Liver (tissue), 9 donors: ENCODE data around the gene ASTN1. TPM values are rescaled to one million over a fixed set of nuclear protein-coding genes. Genes with fewer than 3 reads are reported as not detected.

Source experiments
- DNase-seq: peaks from one replicate; pipeline ENCODE4 v3.0.0-alpha.2; 2017; ENCODE audit warnings: low spot score
- H3K27ac ChIP-seq, 2 donors: one replicate each; pipeline ENCODE4 v1.7.0; 2013; ENCODE audit warnings: inconsistent platforms in 2 of 2, low read length in 2 of 2, control low read depth in 1 of 2, low read depth in 1 of 2, mild to moderate bottlenecking in 1 of 2
- H3K27me3 ChIP-seq, 4 donors: one replicate each; pipeline versions ENCODE4 v1.6.1 to v1.7.0; 2013; ENCODE audit warnings: low read length in 3 of 4, inconsistent platforms in 1 of 4, mild to moderate bottlenecking in 1 of 4, moderate library complexity in 1 of 4; ENCODE audit not compliant: control insufficient read depth in 4 of 4, insufficient read depth in 4 of 4
- H3K36me3 ChIP-seq, 4 donors: one replicate each; pipeline versions ENCODE4 v1.6.1 to v1.7.0; 2013; ENCODE audit warnings: low read length in 3 of 4, mild to moderate bottlenecking in 3 of 4, low read depth in 1 of 4, moderate library complexity in 1 of 4; ENCODE audit not compliant: control insufficient read depth in 4 of 4, insufficient read depth in 3 of 4
- H3K4me1 ChIP-seq, 4 donors: one replicate each; pipeline versions ENCODE4 v1.6.1 to v1.7.0; 2013; ENCODE audit warnings: low read length in 3 of 4, mild to moderate bottlenecking in 3 of 4, moderate library complexity in 1 of 4; ENCODE audit not compliant: control insufficient read depth in 4 of 4, insufficient read depth in 4 of 4
- H3K4me3 ChIP-seq, 3 donors: one replicate each; pipeline versions ENCODE4 v1.6.1 to v1.7.0; 2013; ENCODE audit warnings: low read length in 3 of 3, control low read depth in 1 of 3, low read depth in 1 of 3, mild to moderate bottlenecking in 1 of 3
- H3K9ac ChIP-seq, 2 donors: one replicate each; pipeline ENCODE4 v1.7.0; 2013; ENCODE audit warnings: low read length in 2 of 2, mild to moderate bottlenecking in 2 of 2, moderate library complexity in 2 of 2, control low read depth in 1 of 2, low read depth in 1 of 2
- H3K9me3 ChIP-seq, 4 donors: one replicate each; pipeline versions ENCODE4 v1.6.1 to v1.7.0; 2013; ENCODE audit warnings: low read length in 3 of 4; ENCODE audit not compliant: control insufficient read depth in 4 of 4
- EGR1 ChIP-seq, 2 donors: IDR thresholded peaks; 2 replicates each; pipeline ENCODE4 v1.6.1; 2016 to 2018; ENCODE audit warnings: antibody characterized with exemption in 2 of 2, low read depth in 2 of 2
- FOXA1 ChIP-seq: IDR thresholded peaks from 2 replicates; pipeline ENCODE4 v1.6.1; 2016; ENCODE audit warnings: antibody characterized with exemption
- FOXA2 ChIP-seq: IDR thresholded peaks from 2 replicates; pipeline ENCODE4 v1.6.1; 2016; ENCODE audit warnings: antibody characterized with exemption
- GABPA ChIP-seq, 2 donors: IDR thresholded peaks in 1 of 2; conservative IDR thresholded peaks in 1 of 2; 2 replicates each; pipeline ENCODE4 v1.6.1; 2016; ENCODE audit warnings: antibody characterized with exemption in 2 of 2, mild to moderate bottlenecking in 1 of 2, moderate library complexity in 1 of 2
- HNF4A ChIP-seq, 2 donors: conservative IDR thresholded peaks; 2 replicates each; pipeline ENCODE4 v1.6.1; 2016; ENCODE audit warnings: antibody characterized with exemption in 2 of 2, mild to moderate bottlenecking in 2 of 2
- HNF4G ChIP-seq: IDR thresholded peaks from 2 replicates; pipeline ENCODE4 v1.6.1; 2016; ENCODE audit warnings: antibody characterized with exemption
- JUND ChIP-seq, 2 donors: IDR thresholded peaks; 2 replicates each; pipeline ENCODE4 v1.6.1; 2016; ENCODE audit warnings: antibody characterized with exemption in 2 of 2
- NR2F2 ChIP-seq: IDR thresholded peaks from 2 replicates; pipeline ENCODE4 v1.6.1; 2016; ENCODE audit warnings: antibody characterized with exemption
- RAD21 ChIP-seq, 2 donors: IDR thresholded peaks; 2 replicates each; pipeline ENCODE4 v1.6.1; 2016; ENCODE audit warnings: antibody characterized with exemption in 2 of 2, mild to moderate bottlenecking in 2 of 2
- RXRA ChIP-seq, 2 donors: IDR thresholded peaks; 2 replicates each; pipeline ENCODE4 v1.6.1; 2017 to 2018; ENCODE audit warnings: antibody characterized with exemption in 2 of 2, mild to moderate bottlenecking in 1 of 2
- SP1 ChIP-seq: IDR thresholded peaks from 2 replicates; pipeline ENCODE4 v1.6.1; 2018; ENCODE audit warnings: antibody characterized with exemption, mild to moderate bottlenecking
- TAF1 ChIP-seq: conservative IDR thresholded peaks from 2 replicates; pipeline ENCODE4 v1.6.1; 2016; ENCODE audit warnings: antibody characterized with exemption, mild to moderate bottlenecking
- YY1 ChIP-seq: IDR thresholded peaks from 2 replicates; pipeline ENCODE4 v1.6.1; 2016; ENCODE audit warnings: antibody characterized with exemption, mild to moderate bottlenecking
- WGBS: extraction: QIAGEN DNeasy Blood & Tissue Kit; methylation state at CpG from one replicate; pipeline ENCODE4 v1.1.7; 2013; 5-methylcytosine and 5-hydroxymethylcytosine counted together
- polyA plus RNA-seq, 2 donors: library from polyadenylated mRNA; stranded (reverse) in 1 of 2; unstranded in 1 of 2; fragments of 200-250 nt in 1 of 2; fragments of >200 nt in 1 of 2; fragmentation: Nextera tagmentation in 1 of 2; extraction: Ambion mirVana in 1 of 2; gene quantifications; one replicate each; pipeline versions ENCODE4 v1.2.1 to v1.2.3, GENCODE V29; 2013 to 2015
- total RNA-seq, 2 donors: library from RNA; depleted of rRNA; stranded (reverse); fragments of >200 nt; gene quantifications; one replicate each; pipeline ENCODE4 v1.2.3, GENCODE V29; 2014
- TF ChIP-seq, protein P1 (sequence below): IDR thresholded peaks from 2 replicates; pipeline ENCODE4 v1.6.1; 2016; ENCODE audit warnings: antibody characterized with exemption
- TF ChIP-seq, protein P2 (sequence below): IDR thresholded peaks from 2 replicates; pipeline ENCODE4 v1.6.1; 2016; ENCODE audit warnings: antibody characterized with exemption, mild to moderate bottlenecking
- TF ChIP-seq, protein P3 (sequence below): IDR thresholded peaks from 2 replicates; pipeline ENCODE4 v1.6.1; 2016; ENCODE audit warnings: antibody characterized with exemption
- TF ChIP-seq, protein P4 (sequence below): IDR thresholded peaks from 2 replicates; pipeline ENCODE4 v1.6.1; 2016; ENCODE audit warnings: antibody characterized with exemption
- TF ChIP-seq, protein P5 (sequence below): fragments of 150-350 bp; IDR thresholded peaks from 2 replicates; pipeline ENCODE4 v1.5.1; 2017; ENCODE audit warnings: improper control_type of control experiment, low read depth, low read length; ENCODE audit not compliant: missing input control
- donor health status: healthy.
- donor health status: healthy.
- donor health status: healthy.
- donor health status: healthy.
- donor health status: healthy.

ASTN1 gene
- total and polyA plus RNA-seq, 4 donors: 0.10 to 0.28 (median 0.18) TPM

DNA sequence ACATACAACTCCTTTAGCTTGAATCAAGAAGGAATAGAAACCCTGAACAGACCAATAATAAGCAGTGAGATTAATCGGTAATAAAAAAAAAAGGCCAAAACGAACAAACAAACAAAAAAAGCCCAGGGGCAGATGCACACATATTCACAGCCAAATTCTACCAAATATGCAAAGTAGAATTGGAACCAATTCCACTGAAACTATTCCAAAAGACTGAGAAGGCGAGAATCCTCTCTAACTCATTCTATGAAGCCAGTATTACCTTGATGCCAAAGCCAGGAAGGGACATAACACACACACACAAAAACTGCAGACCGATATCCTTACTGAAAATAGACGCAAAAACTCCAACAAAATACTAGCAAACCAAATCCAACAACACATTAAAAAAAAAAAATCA lies 161.6 kb downstream of the ASTN1 start:
- peaks cover 0 to 3% (median 0%) of the 10 kb centered on the region in 4 donors for H3K9me3 ChIP-seq
- DNase-seq: no peak
- H3K4me1 ChIP-seq: no peaks in the 10 kb centered on the region
- H3K9ac ChIP-seq: no peak overlapping the region
- no peak overlapping the region for H3K27ac ChIP-seq
- TF ChIP-seq, protein P1, sequence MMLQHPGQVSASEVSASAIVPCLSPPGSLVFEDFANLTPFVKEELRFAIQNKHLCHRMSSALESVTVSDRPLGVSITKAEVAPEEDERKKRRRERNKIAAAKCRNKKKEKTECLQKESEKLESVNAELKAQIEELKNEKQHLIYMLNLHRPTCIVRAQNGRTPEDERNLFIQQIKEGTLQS: no peak
- no peak for TF ChIP-seq HNF4A (conservative IDR thresholded peaks at IDR 0.05)
- TF ChIP-seq FOXA2: no peak
- TF ChIP-seq EGR1 (IDR thresholded peaks at IDR 0.05; ENCODE audit: low read depth in 2 of 2): no peak
- TF ChIP-seq RXRA (IDR thresholded peaks at IDR 0.05): no peak
- TF ChIP-seq, protein P2, sequence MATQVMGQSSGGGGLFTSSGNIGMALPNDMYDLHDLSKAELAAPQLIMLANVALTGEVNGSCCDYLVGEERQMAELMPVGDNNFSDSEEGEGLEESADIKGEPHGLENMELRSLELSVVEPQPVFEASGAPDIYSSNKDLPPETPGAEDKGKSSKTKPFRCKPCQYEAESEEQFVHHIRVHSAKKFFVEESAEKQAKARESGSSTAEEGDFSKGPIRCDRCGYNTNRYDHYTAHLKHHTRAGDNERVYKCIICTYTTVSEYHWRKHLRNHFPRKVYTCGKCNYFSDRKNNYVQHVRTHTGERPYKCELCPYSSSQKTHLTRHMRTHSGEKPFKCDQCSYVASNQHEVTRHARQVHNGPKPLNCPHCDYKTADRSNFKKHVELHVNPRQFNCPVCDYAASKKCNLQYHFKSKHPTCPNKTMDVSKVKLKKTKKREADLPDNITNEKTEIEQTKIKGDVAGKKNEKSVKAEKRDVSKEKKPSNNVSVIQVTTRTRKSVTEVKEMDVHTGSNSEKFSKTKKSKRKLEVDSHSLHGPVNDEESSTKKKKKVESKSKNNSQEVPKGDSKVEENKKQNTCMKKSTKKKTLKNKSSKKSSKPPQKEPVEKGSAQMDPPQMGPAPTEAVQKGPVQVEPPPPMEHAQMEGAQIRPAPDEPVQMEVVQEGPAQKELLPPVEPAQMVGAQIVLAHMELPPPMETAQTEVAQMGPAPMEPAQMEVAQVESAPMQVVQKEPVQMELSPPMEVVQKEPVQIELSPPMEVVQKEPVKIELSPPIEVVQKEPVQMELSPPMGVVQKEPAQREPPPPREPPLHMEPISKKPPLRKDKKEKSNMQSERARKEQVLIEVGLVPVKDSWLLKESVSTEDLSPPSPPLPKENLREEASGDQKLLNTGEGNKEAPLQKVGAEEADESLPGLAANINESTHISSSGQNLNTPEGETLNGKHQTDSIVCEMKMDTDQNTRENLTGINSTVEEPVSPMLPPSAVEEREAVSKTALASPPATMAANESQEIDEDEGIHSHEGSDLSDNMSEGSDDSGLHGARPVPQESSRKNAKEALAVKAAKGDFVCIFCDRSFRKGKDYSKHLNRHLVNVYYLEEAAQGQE: no peak
- no peak for TF ChIP-seq TAF1
- no peak for TF ChIP-seq JUND (IDR thresholded peaks at IDR 0.05)
- TF ChIP-seq FOXA1: no peak
- TF ChIP-seq, protein P3, sequence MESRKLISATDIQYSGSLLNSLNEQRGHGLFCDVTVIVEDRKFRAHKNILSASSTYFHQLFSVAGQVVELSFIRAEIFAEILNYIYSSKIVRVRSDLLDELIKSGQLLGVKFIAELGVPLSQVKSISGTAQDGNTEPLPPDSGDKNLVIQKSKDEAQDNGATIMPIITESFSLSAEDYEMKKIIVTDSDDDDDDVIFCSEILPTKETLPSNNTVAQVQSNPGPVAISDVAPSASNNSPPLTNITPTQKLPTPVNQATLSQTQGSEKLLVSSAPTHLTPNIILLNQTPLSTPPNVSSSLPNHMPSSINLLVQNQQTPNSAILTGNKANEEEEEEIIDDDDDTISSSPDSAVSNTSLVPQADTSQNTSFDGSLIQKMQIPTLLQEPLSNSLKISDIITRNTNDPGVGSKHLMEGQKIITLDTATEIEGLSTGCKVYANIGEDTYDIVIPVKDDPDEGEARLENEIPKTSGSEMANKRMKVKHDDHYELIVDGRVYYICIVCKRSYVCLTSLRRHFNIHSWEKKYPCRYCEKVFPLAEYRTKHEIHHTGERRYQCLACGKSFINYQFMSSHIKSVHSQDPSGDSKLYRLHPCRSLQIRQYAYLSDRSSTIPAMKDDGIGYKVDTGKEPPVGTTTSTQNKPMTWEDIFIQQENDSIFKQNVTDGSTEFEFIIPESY: no peak
- peaks cover 0 to 5% (median 2%) of the 10 kb centered on the region in 4 donors for H3K27me3 ChIP-seq
- no peak overlapping the region for H3K4me3 ChIP-seq
- WGBS: 71% methylated on average over 5 of the region's 5 CpGs
- H3K36me3 ChIP-seq: no peaks in the 10 kb centered on the region

DNA sequence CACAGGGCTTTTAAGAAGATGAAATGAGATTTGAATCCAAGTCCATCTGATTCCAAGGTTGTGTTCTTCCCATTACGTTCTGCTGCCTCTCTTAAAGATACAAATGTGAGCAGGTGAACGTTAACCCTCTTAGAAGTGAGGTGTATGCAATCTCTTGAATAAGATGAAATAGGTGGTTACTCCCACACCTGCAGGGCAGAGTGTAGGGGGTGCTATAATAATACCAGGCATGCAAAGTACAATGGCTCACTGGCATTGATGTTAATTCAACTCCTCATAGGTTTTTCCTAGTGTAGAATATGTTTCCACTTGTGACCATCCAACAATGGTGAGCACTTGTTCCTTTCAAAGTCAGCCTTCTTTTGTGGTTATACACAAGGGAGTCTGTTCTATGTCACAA lies 163.0 kb downstream of the ASTN1 start:
- peaks cover 0 to 3% (median 1%) of the 10 kb centered on the region in 4 donors for H3K9me3 ChIP-seq
- H3K9ac ChIP-seq: no peak overlapping the region
- H3K36me3 ChIP-seq: no peaks in the 10 kb centered on the region
- H3K4me3 ChIP-seq: no peak overlapping the region
- H3K27ac ChIP-seq: no peak overlapping the region
- WGBS: 78% methylated on average over 2 of the region's 2 CpGs
- DNase-seq: no peak
- peaks cover 0 to 5% (median 2%) of the 10 kb centered on the region in 4 donors for H3K27me3 ChIP-seq
- no peaks in the 10 kb centered on the region for H3K4me1 ChIP-seq
- TF ChIP-seq, protein P4, sequence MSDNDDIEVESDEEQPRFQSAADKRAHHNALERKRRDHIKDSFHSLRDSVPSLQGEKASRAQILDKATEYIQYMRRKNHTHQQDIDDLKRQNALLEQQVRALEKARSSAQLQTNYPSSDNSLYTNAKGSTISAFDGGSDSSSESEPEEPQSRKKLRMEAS: no peak
- TF ChIP-seq, protein P1: no peak
- TF ChIP-seq EGR1 (IDR thresholded peaks at IDR 0.05; ENCODE audit: low read depth in 2 of 2) (no peak), RXRA (IDR thresholded peaks at IDR 0.05) (no peak), JUND (IDR thresholded peaks at IDR 0.05) (no peak), FOXA1 (no peak), GABPA (IDR thresholded peaks at IDR 0.05 in 1 of 2, conservative IDR thresholded peaks at IDR 0.05 in 1 of 2) (no peak), TAF1 (no peak), RAD21 (IDR thresholded peaks at IDR 0.05) (no peak), HNF4G (no peak), NR2F2 (no peak), YY1 (no peak), FOXA2 (no peak), SP1 (no peak)
- TF ChIP-seq, protein P5, sequence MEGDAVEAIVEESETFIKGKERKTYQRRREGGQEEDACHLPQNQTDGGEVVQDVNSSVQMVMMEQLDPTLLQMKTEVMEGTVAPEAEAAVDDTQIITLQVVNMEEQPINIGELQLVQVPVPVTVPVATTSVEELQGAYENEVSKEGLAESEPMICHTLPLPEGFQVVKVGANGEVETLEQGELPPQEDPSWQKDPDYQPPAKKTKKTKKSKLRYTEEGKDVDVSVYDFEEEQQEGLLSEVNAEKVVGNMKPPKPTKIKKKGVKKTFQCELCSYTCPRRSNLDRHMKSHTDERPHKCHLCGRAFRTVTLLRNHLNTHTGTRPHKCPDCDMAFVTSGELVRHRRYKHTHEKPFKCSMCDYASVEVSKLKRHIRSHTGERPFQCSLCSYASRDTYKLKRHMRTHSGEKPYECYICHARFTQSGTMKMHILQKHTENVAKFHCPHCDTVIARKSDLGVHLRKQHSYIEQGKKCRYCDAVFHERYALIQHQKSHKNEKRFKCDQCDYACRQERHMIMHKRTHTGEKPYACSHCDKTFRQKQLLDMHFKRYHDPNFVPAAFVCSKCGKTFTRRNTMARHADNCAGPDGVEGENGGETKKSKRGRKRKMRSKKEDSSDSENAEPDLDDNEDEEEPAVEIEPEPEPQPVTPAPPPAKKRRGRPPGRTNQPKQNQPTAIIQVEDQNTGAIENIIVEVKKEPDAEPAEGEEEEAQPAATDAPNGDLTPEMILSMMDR: no peak
- TF ChIP-seq, protein P3: no peak
- TF ChIP-seq, protein P2: no peak
